Urothelium cell line (cell line): Measurements from ENCODE around the gene CUBN.

Experiments used
- DNase-seq: peaks from one replicate; pipeline ENCODE4 v3.0.0; 2011; ENCODE audit warnings: low spot score, mixed read lengths
- FAIRE-seq: peaks from 2 replicates; lab custom pipeline; 2011; peaks lifted over from hg19 to GRCh38; lab: Jason Lieb, UNC

Gene CUBN

GRCh38 chr10:16995867-16996529 is 133.6 kb downstream of the CUBN start:
- FAIRE-seq (no peak), DNase-seq (no peak)

DNA sequence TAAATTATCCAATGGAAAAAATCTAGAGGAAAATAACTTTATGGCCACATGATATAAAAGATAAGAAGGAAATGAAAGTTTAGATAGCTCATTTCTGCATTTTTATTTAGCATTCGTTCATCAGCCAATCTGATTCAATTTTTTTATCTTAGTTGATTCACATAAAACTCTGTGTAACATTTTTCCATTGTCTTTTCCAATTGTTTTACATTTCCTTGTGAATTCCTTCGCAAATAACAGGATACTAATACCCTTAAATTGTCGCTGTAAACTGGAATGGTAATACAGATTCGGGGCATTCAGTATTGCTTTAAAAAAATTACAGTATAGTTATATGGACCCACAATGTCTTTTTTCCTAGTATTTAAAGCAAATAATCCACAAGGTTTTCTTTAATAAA is 136.4 kb downstream of the CUBN start:
- DNase-seq (no peak), FAIRE-seq (no peak)

DNA sequence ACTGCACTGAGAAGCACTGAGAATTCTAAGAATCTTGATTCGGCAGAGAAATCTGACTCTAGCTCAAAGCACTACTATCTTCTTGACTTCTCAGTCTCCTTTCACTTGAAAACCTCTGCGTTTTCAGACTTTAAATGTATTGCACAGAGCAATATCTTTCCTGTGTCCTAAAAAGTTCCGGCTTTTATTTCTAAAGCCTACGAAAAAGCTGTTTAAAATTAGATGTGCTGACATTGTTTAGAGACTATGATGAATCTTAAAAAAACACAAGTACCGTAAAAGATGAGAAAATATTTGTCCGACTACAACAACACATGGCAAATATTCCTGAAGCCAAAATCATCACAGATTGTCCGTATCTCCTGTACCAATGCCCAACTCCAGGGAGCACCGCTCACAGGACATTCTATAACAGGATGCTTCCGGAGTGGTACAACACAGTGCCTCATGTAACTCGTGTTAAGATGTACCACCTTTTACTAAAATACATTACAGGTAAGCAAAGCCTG is 136.9 kb downstream of the CUBN start:
- DNase-seq (no peak), FAIRE-seq (no peak)

GRCh38 chr10:16991011-16991410 is 138.6 kb downstream of the CUBN start:
- FAIRE-seq = no peak
- no peak for DNase-seq

DNA sequence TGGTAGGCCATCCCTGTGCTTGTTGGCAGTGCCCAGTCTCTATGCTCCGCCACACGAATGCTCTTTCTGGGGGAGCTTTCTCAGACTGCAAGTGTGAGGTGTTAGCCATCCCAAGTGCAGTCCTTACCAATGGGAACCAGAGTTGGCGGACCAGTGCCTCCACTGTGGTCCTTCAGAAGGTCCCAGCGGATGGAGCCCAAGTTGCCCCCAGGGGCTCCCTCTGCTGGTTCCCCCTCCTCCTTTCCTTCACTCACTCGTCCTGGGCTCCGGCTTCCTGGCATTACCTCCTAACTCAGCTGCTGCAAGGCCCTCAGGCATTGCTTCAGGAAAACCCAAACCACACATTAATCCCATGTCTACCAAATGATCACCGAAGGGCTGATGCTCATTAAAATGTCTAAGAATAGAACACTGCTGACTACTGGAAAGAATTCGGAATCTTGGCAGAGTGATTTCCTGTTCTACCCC is 139.8 kb downstream of the CUBN start:
- DNase-seq = no peak
- FAIRE-seq = no peak

DNA sequence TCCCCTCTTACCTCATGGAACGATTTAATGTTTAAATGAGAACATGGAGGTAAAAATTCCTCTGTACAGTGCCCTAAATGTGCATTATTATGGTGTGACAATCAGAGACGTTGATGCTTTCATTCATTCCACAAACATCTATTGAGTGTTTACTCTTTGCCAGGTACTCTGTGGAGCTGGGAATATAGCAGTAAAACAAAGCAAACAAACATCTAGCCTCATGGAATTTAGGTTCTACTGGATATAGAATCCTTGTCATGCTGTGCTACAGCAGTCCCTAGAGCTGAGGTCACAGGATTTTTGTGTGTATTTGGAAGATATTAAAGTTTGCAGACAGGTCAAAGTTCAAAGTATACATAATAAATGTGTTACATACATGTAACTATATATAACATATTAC is 140.7 kb downstream of the CUBN start:
- DNase-seq = no peak
- FAIRE-seq = no peak

DNA sequence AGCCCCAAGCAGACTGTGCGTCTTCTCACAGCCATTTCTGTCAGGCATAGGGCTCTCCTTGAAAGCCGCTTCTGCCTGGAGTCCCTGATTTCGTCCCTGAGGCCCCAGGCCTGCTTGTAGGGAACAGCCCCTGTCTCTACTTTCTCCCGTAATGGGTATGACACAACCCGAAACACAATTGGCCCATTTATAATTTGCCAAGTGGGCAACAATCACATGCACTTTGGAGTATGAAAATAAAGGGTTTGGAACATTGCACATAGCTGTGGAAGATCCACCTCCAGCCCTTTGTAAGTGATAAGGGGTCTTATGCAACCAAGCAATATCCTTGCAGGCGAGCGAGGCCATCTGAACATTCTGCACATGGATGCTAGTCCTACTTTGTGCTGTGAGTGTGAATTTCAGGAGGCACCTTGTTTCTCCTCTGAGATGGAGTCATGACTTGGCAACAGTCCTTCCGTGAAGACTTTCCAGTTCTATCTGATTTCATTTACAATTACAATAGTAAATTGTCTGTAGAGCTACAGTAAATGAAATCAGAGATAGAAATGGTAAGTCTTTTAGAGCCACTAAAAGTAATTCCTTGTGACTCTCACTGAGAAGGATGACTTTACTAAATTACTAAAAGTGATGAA is 141.5 kb downstream of the CUBN start:
- DNase-seq (no peak), FAIRE-seq (peak; percentile 83)

DNA sequence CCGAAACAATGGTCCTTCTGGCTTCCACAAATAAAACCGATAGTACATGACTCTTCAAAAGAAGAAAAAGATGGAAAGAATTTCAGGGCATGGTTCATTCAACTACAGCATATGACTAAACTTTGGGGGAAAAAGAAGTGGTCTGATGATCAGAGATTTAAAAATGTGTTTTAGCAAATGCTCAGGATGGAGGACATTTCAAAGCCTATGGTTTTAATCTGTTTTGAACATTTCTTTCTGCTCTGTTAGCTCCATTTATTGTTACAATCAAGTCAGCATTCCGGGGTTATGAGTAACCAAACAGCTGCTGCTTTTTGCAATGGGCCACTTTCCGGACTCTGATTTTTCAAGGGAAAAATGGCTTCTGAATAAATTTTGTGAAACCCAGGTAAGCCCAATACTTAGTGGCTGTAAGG is 142.4 kb downstream of the CUBN start:
- no peak for FAIRE-seq
- no peak for DNase-seq

- peak; percentile 20 for FAIRE-seq
- peak; percentile 53 for DNase-seq
Measured at GRCh38 chr10:16986406-16987205, 143.0 kb downstream of the CUBN start.

- DNase-seq = no peak
- no peak for FAIRE-seq
Measured at GRCh38 chr10:16986082-16986405, 143.6 kb downstream of the CUBN start.

DNA sequence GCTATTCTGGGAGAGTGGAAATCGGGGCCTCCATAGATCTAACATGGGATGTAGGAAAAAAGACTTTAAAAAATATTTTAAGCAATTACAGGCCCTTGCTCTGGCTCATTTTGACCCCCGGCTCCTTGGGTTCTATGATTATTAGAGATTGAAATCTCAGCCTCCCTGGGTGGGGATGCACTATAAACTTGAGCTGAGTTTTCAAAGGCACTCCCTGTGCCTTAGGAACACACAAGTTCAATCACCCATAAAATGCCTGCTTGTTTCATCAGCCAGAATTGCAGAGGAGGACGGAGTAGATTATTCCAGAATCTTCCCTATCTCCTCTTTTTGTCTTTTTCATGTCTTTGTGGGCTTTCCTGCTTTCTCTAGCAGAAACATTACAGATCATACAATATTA is 145.4 kb downstream of the CUBN start:
- DNase-seq (no peak), FAIRE-seq (no peak)

GRCh38 chr10:16976803-16977202 is 152.8 kb downstream of the CUBN start:
- DNase-seq = no peak
- no peak for FAIRE-seq

DNA sequence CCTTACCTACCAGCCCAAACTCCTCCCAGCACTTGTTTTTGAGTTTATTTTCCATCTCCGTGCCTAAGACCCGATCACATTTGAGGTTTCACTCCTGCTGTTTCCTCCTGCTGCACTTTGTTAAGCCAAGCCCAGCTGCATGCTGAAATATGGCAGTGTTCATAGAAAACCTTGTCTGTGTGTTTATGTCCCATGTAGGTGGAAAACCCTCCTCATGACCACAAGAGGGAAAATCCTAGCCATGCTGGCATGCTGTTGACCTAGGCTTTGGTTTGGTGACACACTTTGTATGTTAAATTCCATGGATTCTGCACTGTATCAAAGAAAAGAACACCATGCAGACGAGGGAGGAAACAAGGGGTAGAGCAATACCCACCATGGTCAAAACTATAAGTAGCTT is 154.4 kb downstream of the CUBN start:
- no peak for DNase-seq
- FAIRE-seq = no peak

DNA sequence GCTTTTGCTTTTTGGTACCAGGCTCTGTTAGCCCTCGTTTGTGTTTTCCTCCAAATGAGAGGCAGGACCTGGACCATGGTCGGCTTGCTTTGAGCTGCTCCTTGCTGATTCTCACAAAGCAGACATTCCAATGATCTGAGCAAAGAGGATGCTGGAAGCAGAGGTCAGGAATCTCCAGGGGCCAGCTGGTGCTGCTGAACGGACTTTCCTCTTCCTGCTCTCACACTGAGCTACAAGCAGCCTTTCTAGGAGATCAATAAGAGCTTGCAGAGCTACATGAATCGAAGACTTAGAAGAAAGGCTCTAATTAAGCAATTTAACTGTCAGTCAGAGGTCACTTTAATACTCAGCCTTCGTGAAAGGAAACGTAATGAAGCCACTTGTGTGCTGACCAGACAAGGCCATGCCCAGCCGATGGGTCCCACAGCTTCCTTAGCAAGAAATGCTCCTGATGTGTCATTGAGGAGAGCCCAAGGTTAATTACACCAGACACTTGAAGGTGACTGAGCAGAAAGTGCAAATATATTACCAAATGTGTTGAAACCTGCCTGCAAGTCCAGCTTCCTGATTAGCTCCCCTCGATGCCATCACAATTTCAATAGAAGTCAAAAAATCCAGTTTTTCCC is 161.1 kb downstream of the CUBN start:
- FAIRE-seq (no peak), DNase-seq (peak; percentile 77)

GRCh38 chr10:16967866-16968415 is 161.7 kb downstream of the CUBN start:
- DNase-seq (no peak), FAIRE-seq (no peak)

DNA sequence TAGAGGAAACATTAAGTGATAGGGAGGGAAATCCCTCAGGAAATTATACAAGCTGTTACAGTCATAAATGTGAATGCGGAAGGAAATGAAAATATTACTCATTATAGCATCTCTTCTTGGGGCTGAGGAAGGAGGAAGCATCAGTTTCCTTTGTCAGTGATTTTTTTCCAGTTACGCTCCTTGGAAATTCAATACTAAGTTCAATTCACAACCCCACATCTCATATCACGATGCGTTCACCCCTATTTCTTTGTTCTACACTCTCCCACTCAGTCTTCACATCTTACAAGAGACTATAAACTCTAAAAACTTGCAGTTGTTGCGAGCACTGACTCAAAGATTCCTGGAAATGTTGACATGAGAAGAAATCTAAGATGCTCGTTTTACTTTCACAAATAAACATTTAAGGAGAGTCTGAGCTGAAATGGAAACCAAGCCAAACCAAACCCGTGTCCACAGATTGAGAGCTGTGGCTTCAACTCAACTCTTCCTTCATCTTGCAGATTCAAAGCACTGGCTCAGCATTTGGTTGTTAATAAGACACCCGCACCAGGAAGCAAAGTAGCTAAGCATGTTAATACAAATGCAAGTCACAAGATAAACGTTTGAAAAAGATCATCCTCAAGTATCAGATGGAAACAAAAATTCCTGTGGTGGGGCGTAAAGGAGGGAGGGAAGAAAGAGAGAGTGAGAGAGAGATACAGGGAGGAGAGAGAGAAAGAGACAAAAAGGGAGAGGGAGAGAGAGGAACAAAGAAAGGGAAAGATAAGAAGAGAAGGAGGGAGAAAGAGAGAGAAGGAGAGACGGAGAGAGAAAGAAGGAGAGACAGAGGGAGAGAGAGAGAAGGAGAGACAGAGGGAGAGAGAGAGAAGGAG is 162.4 kb downstream of the CUBN start:
- no peak for FAIRE-seq
- DNase-seq = no peak

DNA sequence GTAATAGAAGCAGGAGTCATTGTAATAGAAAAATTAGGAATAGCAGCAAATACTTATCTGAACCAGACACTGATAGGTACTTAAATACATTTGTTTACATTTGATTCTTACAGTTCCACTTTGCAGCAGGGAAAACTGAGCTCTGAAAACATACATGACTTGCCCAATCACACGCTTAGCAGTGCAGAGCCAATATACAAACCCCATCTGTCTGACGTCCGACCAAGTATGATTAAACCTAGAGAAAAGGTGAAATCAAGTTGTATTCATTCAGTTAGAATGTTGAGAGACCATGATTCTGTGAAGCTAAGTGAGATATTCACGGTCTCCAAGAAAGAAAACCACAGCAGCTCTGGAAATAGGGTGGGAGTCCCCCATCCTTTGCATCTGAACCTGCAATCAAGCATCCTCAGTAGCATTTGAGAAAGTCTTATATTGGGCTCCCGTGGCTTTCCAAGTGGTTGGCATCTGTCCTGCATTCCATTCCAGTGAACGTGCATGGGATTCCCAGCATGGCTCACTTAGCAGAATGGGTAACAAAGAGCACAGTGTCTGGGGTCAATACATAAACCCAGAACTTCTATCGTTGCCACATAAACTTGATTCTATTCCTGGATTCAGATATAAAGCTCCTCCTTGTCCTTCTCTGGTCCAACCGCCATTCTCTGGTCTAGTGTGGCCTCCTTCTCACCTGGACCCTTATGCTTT is 163.7 kb downstream of the CUBN start:
- DNase-seq (peak; percentile 91), FAIRE-seq (peak; percentile 58)

- no peak for FAIRE-seq
- DNase-seq = no peak
Measured at GRCh38 chr10:16965344-16965616, 164.3 kb downstream of the CUBN start.

DNA sequence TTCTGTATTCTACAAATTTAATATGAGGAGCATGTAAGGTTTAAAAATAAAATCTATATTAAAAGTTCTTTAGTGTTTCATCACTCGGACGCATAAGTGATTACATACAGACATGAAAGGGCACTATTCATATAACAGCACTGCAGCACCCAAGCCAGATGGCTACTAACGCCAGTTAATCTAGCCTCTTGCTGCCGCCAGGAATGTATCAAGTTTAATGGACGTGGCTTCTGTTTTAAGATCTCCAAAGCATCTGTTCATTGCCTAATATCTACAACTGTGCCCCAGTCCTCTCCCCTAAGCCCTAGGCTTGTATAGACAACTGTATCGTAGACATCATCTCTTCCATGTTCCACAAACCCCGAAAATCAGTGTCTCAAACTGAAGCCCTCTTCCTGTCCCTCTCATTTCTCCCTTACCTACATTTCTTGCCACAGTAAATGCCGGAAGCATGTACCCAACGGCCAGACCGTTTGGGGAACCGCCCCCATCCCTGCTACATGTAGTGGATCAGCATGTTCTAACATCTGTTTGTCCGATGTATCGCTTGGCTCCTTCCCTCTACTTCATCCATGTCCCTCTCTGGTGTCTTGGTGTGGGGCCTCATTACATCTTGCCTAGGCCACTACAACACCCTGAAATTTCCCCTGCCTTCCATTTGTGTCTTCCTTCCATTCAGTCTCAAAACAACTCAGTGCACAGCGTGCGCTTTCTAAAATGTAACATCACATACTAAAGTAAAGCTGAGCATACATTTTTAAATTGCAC is 164.9 kb downstream of the CUBN start:
- FAIRE-seq = peak; percentile 87
- no peak for DNase-seq
